Measurements from ENCODE around the gene CEP85L.

DNA sequence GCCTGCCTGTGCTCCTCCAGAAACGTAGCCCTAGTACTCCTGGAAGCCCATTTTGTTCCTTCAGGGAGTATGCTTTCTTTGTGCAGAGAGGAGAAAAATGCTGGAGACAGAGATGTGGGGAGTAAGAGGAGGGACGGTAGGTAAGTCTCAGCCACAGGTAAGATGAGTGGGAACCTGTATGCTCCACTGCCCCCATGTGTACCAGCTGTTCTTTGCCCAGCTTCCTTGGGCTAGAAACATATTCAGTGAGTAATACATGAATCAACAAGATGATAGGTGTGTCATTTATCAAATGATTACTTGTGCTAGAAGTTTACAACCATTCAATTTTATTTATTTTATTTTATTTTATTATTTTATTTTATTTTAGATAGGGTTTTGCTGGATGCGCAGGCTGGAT, 13.6 kb upstream of the CEP85L start:
- TF ChIP-seq, protein P1, sequence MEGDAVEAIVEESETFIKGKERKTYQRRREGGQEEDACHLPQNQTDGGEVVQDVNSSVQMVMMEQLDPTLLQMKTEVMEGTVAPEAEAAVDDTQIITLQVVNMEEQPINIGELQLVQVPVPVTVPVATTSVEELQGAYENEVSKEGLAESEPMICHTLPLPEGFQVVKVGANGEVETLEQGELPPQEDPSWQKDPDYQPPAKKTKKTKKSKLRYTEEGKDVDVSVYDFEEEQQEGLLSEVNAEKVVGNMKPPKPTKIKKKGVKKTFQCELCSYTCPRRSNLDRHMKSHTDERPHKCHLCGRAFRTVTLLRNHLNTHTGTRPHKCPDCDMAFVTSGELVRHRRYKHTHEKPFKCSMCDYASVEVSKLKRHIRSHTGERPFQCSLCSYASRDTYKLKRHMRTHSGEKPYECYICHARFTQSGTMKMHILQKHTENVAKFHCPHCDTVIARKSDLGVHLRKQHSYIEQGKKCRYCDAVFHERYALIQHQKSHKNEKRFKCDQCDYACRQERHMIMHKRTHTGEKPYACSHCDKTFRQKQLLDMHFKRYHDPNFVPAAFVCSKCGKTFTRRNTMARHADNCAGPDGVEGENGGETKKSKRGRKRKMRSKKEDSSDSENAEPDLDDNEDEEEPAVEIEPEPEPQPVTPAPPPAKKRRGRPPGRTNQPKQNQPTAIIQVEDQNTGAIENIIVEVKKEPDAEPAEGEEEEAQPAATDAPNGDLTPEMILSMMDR (IDR thresholded peaks at IDR 0.05; ENCODE audit: insufficient read depth, low read depth, low read length), result no peak
- TF ChIP-seq EZH2 (IDR thresholded peaks at IDR 0.05; ENCODE audit: insufficient read depth, low read length), result no peak
